Measurements from ENCODE around the gene RPL10.

The RPL10 gene

DNA sequence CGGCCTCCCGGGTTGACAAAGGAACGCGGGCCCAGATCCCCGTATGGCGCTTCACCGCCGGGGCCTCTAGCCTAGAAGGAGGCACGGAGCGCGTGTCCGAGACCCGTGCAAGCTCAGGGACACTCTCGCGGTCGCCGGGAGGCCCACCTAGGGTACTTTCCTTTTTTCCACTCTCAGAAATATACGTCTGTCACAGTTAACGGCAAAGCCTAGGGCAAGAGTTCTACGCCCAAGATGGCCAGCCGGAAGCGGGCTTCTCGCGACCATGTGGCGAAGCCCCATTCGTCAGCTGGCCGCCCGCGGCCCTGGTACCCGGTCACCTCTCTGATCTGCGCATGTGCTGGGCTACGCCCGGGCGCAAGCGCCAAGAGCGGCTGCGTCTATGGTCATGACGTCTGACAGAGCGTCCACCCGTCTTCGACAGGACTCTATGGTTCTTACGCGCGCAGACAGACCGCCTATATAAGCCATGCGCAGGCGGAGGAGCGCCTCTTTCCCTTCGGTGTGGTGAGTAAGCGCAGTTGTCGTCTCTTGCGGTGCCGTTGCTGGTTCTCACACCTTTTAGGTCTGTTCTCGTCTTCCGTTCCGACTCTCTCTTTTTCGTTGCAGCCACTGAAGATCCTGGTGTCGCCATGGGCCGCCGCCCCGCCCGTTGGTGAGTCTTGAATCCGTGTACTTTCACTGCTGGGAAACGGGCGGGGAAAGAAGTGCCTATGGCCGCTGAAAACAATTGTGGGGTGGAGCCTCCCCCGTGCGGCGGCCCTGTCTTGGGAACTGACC lies at the start of gene RPL10:
RPL10 (plus strand) TSS at position 490 of the 780 bp plus-strand sequence; CDS start at position 633, 143 bp downstream.
- peak; percentile 95 for DNase-seq

DNA sequence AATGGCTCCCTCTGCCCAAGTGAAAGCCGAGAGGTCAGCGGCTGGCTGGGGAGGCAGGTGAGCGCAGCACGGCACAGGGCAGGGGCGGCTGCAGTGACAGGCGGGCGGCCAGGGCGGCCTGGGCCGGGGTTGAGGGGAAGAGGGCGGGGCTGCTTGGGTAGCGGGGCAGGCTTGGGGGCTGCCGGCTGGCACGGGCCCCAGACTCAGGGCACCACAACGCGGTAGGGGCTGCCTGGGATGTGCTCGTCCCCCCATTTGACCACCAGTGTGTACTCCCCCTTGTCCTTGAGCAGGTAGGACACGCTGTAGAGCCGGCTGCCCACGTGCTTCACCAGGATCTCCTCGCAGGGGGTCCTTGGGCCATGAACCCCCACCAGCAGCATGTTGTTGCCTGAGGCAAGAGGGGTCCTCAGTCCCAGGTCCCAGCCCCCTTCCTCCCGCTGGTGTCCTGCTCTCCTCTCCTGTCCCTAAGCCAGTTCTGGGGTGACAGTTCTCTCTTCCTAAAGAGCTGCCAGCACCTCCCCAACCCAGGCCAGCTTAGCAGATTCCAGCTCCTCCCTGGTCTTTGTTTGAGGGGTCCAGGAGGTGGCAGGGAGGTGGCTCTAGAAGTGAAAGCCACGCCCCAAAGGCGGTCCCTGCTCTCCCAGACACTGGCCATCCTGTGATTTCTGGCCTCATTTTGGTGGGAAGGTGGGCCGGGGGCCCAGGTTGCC lies 49.4 kb upstream of the RPL10 start:
- DNase-seq: peak; percentile 0

DNA sequence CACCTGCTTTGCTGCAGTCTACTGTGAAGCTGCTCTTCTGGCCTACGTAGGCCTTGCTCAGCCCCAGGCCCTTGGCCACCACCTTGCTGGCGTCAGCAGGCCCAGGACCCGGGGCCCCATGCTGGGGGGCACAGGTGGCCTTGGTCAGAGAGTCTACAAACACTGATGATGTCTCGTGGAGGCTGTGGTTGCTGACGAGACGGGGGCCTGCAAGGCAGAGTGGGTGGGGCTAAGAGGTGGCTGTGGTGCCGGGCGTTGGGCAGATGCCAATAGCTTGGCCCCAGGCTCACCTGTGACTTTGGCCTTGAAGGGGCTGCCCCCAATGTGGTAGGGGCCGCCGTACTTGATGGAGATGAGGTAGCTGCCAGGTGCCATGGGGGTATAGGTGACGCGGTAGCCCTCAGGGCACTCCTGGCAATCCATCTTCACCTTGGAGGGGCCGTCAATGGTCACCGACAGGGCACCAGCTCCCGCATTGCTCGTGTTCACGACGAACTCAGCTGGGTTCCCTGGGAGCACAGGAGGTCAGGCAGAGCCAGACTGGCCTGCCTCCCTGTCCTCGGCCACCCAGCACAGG lies 48.7 kb upstream of the RPL10 start:
- DNase-seq: peak; percentile 3

DNA sequence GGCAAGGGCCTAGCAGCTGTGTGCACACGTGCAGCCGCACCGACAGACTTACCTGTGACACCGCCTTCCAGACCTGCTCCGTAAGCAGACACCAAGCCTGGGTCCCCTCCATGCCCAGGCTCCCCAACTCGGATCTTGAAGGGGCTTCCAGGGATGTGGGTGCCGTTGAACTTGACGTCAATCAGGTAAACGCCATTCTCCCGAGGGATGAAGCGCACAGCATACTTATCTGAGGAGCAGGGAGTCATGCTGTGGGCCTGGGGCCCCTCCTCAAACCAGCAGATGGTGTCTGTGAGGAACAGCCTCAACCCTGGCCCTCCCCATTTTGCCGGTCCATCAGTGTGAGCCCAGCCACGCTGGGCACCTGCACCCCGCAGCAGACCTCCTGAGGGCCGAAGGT lies 48.2 kb upstream of the RPL10 start:
- peak; percentile 0 for DNase-seq

DNA sequence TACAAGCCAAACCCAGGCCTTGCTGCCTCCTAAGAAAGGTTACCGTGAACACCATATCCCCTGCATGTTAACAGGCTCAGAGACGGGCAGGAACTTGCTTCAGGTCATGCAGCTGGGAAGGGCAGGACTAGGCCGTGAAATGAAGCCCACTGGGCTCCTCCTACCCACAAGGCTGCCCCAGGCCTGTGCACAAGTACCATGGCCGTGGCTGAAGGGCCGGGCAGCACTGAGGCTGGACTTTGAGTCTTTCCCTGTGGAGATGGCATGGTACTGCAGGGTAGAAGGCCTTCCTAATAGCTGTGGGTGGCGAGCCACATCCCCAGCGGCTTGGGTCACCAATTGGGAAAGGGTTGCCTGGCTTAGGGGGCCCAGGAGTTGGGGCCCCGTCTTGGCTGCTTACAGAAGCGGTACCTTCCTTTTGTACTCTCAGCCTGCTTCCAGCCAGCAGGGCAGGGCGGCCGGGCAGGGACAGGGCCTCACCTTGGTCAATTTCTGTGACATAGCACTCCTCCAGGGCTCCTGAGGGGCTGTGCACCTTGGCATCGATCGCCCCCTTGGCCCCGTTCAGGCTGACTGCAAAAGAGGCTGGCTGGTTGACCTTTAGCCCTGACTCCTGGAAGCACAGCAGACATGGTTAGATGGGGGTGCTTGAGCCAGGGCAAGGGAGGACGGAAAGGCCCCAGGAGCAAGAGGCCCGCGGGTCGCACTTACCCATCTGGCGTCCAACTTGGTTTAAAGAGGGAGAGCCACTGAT lies 47.6 kb upstream of the RPL10 start:
- peak; percentile 4 for DNase-seq

DNA sequence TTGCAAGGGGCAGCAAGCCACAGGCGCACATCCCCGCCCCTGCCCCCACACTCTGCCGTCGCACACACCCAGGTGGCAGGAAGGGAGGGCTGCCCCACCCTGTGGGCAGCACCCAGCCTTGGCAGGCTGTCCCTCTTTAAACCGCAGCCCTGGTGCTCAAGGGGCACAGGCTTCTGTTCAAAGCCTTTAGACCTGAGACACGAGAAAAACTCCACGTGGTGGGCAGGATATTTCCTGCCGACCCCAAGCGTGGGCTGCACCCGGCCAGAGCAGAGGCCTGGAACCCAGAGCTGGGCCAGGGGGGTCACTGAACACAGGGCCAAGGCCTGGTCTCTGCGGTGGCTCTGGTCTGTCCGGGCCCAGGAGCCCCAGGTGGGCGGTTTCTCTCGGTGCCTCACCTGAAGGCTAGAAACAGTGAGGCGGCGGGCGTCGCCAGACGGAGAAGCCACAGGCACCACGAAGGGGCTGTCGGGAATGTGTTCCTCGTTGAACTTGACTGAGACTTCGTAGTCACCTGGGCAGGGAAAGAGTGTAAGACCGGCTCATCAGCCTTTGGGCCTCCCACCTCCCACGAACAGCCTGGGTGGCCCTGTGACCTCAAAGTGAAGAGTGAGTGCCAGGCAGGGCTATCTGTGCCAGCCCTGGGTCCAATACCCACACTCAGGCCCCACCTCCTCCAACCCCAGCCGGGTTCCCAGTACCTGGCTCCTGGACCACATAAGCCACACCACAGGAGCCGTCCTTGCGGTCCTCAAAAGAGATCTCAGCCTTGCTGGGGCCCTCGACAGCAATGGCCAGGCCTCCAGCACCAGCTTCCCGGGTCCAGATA lies 46.8 kb upstream of the RPL10 start:
- peak; percentile 2 for DNase-seq

DNA sequence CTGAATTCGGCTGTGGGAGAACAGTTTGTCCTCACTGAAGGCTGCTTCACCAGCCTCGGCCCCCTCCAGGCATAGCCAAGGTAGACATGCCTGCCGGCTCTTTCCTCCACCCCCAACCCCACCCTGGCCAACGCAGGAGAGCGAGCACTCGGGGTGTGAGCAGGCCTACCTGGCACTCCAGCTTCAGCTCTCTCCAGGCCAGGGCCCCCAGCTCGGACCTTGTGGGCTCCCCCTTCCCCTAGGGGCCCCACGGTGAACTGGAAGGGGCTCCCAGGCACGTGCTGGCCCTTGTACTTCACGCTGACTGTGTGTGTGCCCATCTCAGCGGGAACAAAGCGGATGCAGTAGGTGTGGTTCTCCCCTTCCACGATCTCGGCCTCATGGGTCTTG lies 46.2 kb upstream of the RPL10 start:
- peak; percentile 0 for DNase-seq

DNA sequence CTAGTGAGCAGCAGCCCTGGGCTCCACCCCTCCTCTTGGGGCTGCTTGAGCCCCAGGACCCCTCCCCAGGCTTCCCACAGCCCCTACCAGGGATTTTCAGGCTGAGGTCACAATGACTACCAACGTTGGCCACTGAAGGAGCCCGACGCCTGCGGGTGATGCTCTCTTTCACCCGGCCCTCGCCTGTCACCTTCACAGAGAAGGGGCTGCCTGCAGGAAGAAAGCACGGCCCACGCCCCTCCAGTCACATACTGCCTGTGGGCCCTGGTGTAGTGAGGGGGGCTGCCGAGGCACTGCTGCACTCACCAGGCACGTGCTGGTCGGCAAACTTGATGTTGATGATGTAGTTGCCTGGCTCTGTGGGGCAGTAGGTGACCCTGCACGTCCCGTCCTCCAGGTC lies 45.7 kb upstream of the RPL10 start:
- peak; percentile 0 for DNase-seq

DNA sequence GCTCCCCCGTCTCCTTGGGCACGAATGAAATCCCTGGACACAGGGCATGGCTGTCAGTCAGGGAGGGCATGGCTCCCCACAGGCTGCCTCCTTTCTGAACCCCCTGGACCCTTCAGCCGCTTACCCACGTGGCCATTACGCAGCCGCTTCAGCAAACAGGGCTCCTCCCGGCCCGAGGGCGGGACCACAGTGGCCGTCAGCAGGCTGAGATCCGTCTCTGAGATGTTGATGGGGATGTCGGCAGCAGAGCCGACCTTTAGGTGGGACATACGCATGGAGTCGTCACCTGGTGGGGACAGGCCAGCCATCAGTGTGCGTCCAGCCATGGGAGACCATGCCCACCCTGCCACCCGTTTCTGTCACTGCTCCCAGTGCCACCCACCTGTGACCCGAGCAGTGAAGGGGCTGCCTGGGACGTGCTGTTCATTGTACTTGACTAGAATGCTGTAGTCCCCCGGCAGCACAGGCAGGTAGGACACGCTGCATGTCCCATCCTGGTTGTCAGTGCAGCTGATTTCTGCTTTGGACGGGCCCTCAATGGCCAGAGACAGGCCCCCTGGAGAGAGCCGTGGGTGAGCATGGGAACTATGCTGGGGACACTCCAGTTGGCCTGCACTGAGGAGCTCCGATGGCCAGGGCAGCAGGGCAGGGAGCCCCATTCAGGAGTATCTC lies 44.9 kb upstream of the RPL10 start:
- DNase-seq: peak; percentile 1

DNA sequence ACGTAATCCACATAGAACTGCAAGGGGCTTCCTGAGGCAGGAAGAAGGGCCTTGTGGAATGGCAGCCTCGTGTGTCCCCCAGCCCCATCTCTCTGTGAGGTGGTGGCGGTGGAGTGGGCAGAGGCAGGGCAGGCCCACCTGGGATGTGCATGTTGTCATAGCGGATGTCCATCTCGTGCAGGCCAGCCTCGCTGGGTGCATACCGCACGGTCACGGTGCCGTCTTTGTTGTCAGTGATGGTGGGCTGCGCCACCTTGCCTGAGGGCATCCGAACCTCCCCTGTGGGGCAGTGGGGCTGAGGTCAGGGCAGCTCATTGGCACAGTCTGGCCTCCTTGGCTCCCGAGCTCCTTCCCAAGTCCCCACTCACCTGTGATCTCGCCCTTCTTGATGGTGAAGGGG lies 44.2 kb upstream of the RPL10 start:
- peak; percentile 1 for DNase-seq

DNA sequence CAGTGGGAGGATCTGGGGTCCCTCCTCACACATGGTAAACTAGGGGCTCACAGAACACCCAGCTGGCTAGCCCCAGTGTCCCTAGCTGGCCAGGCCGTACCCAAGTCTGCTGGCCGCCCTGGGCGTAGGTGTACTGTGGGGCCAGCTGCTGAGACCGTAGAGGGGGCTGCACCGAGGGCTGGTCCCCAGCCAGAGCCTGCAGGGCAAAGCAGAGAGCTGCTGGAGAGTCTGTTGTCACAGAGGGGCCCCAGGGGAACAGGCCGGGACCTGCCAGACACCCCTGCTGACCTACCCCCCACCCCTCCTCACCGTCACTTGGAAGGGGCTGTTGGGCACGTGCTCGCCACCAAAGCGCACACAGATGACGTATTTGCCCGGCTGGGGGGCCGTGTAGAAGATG lies 43.7 kb upstream of the RPL10 start:
- peak; percentile 1 for DNase-seq

DNA sequence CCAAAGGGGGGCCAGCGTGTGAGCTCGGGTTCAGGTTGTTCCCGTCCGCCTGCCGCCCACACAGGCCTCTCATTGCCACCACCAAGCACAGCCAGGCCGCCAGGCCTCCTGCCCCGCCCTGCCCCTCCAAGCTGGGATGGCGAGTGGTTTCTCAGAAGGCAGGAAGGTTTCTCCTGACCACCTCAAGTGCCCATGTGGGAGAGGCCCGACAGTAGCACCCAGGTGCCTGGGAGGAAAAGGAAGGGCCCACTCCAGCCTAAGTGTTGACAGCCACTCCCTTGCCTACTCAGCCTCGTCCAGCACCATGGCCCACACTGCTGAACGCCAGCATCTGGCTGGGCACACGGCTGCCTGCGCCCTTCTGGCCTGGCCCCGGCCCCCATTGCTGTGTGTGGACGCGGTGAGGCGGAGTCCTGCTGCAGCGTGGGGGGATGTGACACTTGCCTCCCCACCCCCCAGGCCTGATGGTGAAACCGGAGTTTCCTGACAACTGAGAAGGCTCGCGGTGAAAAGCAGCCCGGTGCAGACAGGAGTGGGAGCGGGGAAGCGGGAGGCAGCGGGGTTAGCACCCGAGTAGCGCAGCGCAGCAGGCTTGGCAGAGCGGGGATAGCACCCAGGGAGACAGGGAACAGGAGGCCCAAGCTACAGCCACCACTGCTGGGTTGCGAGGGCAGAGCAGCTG lies 42.9 kb upstream of the RPL10 start:
- DNase-seq: peak; percentile 0

DNA sequence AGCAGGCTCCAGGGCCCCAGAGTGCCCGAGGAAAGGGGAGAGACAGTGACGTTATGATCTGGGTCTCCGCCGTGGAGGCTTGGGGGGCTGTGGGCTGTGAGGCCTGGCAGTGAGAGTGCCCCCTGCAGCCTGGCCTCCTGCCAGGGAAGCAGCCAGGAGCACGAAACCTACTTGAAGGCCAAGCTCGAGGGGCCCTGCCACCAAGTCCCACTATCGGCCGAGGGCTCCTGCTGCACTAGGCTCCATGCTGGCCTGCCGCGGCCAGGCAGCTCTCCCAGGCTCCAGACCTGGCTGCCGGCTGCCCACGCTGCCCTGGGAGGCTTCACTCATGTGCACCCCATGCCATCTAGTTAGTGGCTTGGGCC lies 42.4 kb upstream of the RPL10 start:
- peak; percentile 3 for DNase-seq

DNA sequence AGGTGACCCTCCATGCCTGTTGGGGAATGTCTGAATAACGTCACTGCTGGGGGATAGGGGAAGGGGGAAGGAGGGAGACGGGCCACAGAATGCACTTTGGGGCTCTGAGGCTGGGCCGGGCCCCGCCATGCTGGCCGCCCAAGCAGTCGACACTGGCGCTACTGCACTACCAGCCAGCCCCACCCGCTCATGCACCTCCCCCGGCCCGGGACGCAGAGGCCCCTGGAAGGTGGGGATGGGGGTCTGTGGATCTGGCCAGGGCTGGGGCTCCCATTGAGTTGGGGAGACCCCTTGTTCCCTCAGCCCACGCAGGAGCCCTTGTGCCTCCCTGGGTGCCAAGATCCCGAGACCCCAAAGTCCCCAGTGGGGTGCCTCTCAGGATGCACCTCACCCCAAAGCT lies 41.6 kb upstream of the RPL10 start:
- DNase-seq: peak; percentile 0

DNA sequence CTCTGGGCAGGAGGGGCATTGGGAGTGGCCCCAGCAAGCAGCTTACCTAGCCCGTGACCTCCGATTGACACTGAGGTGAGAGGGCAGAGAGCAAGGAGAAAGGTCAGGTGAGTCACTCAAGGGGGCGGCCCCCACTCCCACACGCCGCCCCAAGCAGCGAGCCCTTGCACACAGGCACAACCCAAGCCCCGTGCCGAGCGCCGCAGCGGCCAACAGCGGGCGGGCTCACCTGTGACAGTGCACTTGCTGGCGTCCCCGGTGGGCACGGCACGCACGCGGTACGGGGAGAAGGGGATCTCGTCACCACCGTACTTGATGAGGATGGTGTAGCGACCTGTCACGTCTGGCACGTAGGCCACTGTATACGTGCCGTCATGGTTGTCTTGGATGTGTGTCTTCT lies 41.0 kb upstream of the RPL10 start:
- peak; percentile 0 for DNase-seq

DNA sequence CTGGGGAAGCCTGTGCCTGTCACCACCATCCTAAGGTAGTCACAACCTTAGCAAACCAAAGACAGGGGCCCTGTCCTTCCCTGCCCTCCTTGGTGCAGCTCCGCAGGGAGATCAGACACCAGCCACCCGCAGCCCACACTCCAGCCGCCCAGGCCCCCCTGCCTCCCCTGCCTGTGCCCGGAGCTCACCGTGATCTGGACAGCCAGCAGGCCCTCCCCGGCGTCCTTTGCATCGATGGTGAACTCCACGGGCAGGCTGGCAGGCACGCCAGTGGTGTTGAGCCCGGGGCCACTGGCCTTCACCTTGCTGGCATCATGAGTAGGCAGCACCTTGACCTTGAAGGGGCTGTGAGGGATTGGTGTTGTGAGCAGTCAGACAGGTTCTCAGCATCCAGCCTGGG lies 40.2 kb upstream of the RPL10 start:
- DNase-seq: peak; percentile 0

DNA sequence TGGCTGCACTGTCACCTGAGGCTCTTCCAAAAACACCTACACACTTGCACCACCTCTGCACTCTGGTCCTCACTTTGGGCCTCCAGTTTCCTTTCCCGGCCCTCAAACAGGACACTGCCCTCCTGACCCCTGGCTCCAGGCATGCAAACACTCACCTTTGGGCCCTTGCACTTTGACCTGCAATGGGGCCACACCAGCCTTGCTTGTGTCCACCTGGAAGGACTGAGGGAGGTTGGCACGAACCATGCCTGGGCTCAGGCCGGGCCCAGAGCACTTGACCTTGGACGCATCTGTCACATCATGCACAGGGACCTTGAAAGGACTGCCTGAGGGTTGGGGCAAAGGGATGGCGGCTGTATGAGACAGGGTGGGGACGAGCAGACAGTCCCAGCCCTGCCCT lies 39.3 kb upstream of the RPL10 start:
- DNase-seq: peak; percentile 0

DNA sequence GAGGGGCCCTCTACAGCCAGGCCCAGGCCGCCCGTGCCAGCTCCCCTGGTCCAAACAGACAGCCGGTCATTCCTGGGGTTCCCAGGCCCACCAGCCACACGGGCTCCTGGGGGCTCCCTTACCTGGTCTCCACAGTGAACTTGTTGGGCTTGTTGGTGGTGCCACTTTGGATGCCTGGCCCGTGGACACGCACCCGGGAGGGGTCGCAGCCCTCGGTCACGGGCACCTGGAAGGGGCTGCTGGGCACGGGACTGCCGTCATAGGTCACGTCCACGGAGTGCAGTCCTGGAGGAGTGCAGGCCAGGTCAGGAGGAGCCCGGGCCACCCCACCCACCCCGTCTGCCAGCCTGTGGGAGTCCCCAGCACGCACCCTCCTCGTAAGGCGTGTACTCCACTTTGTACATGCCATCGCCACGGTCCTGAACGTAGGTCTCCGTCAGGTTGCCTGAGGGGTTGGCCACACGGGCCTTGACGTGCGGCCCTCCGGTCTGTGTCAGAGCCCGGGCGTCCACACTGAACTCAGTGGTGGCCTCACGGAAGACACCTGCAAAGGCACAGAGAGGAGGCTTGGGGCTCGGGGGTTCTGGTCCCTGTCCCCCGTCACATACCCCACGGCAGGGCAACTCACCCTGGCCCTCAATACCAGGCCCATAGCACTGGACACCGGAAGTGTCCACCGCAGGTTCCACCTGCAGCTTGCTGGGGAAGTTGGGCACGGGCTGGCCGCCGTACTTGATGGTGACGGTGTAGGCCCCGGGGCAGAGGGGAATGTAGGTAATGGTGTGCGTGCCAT lies 38.6 kb upstream of the RPL10 start:
- peak; percentile 0 for DNase-seq

DNA sequence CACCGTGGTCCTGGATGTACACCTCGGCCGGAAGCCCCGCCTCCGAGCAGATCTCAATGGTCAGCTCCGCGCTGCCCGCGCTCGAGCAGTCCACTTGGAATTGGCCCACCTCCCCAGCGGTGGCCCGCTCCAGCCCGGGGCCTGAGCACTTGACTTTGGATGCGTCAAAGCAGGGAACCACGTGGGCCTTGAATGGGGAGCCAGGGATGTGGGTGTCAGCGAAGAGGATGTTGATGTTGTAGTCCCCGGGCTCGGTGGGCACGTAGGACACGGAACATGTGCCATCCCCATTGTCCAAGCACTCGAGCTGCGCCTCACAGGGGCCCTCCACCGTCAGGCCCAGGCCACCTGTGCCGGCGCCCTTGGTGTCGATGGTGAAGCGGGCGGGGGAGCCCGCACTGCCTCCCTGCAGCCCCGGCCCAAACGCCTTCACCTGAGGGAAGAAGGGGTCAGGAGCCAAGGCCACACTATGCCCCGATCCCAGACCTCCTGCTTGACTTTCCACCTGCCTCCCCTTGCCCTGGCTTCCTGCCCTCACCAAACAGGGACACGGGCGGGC lies 37.9 kb upstream of the RPL10 start:
- no peak for DNase-seq

Measured in HCEC 1CT (cell line).